Measurements from ENCODE around the gene ATG9A.
"Not testable (repeated sequence)": the region's sequence is repeated elsewhere in the genome, so short reads cannot be mapped to it uniquely, and the experiment has no call there.

DNA sequence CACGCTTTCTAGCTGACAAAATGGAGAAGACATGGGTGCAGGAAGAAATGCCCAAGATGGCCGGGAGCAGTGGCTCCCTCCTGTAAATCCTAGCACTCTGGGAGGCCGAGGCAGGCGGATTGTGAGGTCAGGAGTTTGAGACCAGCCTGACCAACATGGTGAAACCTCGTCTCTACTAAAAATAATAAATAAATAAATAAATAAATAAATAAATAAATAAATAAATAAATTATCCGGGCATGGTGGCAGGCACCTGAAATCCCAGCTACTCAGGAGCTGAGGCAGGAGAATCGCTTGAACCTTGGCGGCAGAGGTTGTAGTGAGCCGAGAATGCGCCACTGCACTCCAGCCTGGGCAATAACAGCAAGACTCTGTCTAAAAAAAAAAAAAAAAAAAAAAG lies 29.5 kb upstream of the ATG9A start:
- not testable (repeated sequence) for TF ChIP-seq POLR2A (IDR thresholded peaks at IDR 0.05)
- TF ChIP-seq, protein P1, sequence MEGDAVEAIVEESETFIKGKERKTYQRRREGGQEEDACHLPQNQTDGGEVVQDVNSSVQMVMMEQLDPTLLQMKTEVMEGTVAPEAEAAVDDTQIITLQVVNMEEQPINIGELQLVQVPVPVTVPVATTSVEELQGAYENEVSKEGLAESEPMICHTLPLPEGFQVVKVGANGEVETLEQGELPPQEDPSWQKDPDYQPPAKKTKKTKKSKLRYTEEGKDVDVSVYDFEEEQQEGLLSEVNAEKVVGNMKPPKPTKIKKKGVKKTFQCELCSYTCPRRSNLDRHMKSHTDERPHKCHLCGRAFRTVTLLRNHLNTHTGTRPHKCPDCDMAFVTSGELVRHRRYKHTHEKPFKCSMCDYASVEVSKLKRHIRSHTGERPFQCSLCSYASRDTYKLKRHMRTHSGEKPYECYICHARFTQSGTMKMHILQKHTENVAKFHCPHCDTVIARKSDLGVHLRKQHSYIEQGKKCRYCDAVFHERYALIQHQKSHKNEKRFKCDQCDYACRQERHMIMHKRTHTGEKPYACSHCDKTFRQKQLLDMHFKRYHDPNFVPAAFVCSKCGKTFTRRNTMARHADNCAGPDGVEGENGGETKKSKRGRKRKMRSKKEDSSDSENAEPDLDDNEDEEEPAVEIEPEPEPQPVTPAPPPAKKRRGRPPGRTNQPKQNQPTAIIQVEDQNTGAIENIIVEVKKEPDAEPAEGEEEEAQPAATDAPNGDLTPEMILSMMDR (IDR thresholded peaks at IDR 0.05), result not testable (repeated sequence)
